PC-9 (cell line): ENCODE results near the gene BANP.

Experiments used
- EZH2 ChIP-seq: fragments of 200-600 bp; sonication (generic); IDR thresholded peaks from 2 replicates; pipeline ENCODE4 v1.8.0; 2017; ENCODE audit warnings: antibody characterized with exemption, low read depth
- TF ChIP-seq, protein P1 (sequence below): fragments of 200-600 bp; sonication (generic); conservative IDR thresholded peaks from 2 replicates; pipeline ENCODE4 v1.6.1; 2017; ENCODE audit warnings: mixed run types, antibody characterized with exemption, mild to moderate bottlenecking, moderate library complexity

DNA sequence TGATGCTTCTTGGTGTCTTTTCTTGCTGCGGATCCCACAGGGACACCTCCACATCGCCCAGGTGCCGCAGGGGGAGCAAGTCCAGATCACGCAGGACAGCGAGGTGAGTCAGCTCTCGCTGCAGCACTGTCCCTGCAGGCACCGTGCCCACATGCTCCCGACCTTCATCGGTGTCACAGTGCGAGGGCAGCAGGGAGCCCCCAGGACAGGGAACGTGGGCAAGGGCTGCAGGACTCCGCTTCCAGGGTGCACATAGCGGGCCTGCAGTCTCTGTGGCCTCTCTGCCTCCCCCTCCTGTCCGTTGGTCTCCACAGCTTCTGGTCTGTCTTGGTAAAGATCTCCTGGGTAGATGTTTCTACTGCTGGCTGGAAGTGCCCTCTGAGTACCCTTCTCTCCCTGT, 84.1 kb downstream of the BANP start:
- TF ChIP-seq, protein P1, sequence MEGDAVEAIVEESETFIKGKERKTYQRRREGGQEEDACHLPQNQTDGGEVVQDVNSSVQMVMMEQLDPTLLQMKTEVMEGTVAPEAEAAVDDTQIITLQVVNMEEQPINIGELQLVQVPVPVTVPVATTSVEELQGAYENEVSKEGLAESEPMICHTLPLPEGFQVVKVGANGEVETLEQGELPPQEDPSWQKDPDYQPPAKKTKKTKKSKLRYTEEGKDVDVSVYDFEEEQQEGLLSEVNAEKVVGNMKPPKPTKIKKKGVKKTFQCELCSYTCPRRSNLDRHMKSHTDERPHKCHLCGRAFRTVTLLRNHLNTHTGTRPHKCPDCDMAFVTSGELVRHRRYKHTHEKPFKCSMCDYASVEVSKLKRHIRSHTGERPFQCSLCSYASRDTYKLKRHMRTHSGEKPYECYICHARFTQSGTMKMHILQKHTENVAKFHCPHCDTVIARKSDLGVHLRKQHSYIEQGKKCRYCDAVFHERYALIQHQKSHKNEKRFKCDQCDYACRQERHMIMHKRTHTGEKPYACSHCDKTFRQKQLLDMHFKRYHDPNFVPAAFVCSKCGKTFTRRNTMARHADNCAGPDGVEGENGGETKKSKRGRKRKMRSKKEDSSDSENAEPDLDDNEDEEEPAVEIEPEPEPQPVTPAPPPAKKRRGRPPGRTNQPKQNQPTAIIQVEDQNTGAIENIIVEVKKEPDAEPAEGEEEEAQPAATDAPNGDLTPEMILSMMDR: no peak
- TF ChIP-seq EZH2: no peak
